GM19025 (cell line): ENCODE results near the gene GABRE.

Experiments used
- ATAC-seq: cut with Tn5 transposase; IDR thresholded peaks from one replicate; pipeline ENCODE4 v1.9.1; 2021; ENCODE audit warnings: mild to moderate bottlenecking, low read depth, moderate library complexity; ENCODE audit not compliant: unreplicated experiment

GABRE gene

GRCh38 chrX:151974336-151975227, at the start of gene GABRE:
TSS of gene GABRE (minus strand) at chrX:151974676. CDS start at chrX:151974625, 51 bp downstream.
- no peak for ATAC-seq

- ATAC-seq = no peak
These were observed 46.4 kb upstream of the GABRE start for GRCh38 chrX:152020888-152021287.

DNA sequence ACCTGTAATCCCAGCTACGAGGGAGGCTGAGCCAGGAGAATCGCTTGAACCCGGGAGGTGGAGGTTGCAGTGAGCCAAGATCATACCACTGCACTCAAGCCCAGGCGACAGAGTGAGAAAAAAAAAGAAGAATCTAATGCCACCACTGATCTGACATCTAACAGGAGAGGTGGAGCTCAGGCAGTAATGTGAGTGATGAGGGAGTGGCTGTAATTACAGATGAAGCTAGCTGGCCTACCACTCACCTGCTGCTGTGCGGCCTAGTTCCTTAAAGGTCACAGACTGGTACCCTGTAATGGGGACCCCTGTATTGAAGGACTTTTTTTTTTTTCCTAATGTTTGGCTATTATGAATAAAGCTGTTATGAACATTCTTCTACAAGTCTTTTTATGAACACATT, 25.3 kb upstream of the GABRE start:
- no peak for ATAC-seq

GRCh38 chrX:151997539-151997938, 23.1 kb upstream of the GABRE start:
- ATAC-seq = no peak

GRCh38 chrX:151996347-151996746, 21.9 kb upstream of the GABRE start:
- no peak for ATAC-seq

- ATAC-seq = no peak
These were observed 20.0 kb upstream of the GABRE start for GRCh38 chrX:151994476-151994875.

GRCh38 chrX:151988706-151989299, 14.3 kb upstream of the GABRE start:
- ATAC-seq = no peak

- no peak for ATAC-seq
These were observed 12.6 kb upstream of the GABRE start for GRCh38 chrX:151987108-151987507.

GRCh38 chrX:151985955-151986354, 11.5 kb upstream of the GABRE start:
- no peak for ATAC-seq

DNA sequence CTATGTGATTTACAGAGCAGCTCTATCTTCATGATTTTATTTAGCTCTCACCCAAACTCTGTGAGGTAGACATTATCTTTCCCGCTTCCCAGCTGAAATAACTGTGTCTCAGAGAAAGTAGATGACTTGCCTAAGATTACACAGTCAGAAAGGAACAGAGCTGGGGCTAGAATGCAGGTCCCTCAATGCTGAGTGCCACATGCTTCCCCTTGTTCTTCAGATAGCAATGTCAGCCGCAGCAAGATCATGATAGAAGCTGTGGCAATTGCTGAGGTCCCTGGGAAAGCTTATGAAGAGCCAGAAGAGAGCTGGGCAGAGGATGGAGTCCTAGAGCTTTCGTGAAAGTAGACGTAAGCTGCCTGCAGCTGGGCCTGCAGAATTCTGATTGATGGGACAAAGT, 11.1 kb upstream of the GABRE start:
- ATAC-seq = no peak

GRCh38 chrX:151984902-151985301, 10.4 kb upstream of the GABRE start:
- ATAC-seq = no peak

DNA sequence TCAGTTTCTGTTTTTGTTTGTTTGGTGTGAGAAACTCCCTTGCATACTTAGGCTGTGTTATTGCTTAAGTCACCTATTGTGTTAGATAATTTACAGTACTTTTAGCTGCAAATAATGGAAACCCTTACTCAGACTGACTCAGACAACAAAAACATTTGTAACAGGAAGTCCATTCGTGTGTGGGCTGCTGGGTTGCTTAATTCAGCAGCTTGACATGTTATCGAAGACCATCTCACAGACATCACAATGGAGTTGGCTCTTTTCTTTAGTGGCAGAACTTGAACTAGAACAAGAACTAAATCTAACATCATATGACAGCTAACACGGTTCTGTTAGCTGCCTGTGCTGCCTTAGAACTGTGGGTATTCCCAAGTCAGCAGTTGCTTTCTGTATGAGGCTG, 9.9 kb upstream of the GABRE start:
- ATAC-seq = no peak

- no peak for ATAC-seq
These were observed 8.7 kb upstream of the GABRE start for GRCh38 chrX:151983186-151983585.

GRCh38 chrX:151982222-151982621, 7.7 kb upstream of the GABRE start:
- no peak for ATAC-seq

- ATAC-seq = no peak
These were observed 6.7 kb upstream of the GABRE start for GRCh38 chrX:151981129-151981528.

DNA sequence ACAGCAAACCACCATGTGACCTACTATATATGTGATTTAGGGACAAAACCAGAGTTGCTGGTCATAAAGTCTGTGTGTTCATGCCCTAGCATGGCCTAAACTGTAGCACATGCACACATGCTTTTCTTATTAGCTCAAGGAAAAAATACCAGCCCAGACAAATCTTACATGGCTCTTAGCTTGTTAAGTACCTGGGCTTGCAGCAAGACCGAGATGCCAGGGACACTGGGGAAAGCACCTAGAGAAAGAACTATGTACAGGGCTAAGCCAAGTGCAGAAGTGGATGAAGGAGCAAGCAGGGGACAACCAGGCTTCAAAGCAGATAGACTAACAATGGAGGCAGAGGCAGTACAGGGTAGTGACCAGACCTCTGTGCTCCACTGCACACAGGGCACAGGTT, 3.4 kb upstream of the GABRE start:
- no peak for ATAC-seq

DNA sequence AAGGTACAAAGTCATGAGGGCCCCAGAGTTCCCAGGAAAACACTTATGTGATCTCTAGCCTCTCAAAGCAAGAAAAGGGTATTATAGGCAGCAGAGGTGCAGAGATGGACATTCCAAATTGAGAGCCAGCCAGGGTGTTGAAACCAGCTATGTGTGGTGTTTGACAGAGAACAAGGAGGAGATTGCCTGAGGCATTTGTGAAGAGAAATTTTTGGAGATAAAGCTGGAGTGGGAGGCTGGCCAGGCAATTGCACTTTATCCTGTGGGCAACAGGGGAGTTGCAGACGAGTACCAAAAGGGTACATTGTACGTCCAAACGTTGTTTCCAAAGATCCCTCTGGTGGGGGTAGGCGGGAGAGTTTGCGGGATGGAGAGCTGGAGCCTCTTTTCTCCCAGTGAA, 2.5 kb upstream of the GABRE start:
- no peak for ATAC-seq

- ATAC-seq = no peak
These were observed 1.3 kb upstream of the GABRE start for GRCh38 chrX:151975736-151976275.

GRCh38 chrX:151975228-151975593, 735 bp upstream of the GABRE start:
- no peak for ATAC-seq

- no peak for ATAC-seq
These were observed 583 bp downstream of the GABRE start for GRCh38 chrX:151973851-151974335.

GRCh38 chrX:151973060-151973661, 1.3 kb downstream of the GABRE start:
- no peak for ATAC-seq
